Glomerular visceral epithelial cell (primary cell): ENCODE measurements around the gene IPO7.

Experiments used
- DNase-seq: peaks from one replicate; pipeline ENCODE4 v3.0.0-alpha.2; 2016; ENCODE audit errors: extremely low spot score

Gene IPO7

DNA sequence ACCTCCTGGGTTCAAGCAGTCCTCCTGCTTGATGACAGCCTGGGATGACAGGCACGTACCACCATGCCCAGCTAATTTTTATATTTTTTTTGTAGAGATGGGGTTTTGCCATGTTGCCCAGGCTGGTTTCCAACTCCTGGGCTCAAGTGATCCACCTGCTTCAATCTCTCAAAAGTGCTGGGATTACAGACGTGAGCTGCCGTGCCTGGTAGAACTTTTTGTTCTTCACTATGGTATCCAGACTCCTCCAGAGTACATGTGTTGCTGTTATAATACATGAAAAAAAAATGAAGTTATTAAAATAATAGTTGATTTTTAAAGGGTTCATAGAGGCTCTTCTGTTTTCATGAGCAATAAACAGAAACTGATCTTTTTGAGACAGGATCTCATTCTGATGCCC, 105.9 kb downstream of the IPO7 start:
- no peak for DNase-seq

DNA sequence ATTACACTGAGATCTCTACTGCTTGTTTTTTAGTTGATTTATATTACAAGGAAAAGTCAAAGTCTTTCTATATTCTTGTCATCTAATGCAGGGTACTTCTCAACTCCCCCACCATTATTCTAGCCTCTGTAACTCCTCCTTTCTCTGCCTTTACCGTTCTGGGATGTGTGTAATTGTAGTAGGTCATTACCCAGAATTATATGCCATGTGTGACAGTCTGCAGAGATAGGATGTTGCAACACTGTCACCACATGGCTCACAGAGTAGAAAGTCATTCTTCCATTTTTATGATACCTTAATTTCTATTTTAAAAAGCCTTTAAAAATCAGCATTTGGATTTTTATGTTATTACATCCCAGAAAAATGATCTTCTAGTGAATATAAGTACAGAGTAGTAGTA, 109.0 kb downstream of the IPO7 start:
- DNase-seq: no peak

DNA sequence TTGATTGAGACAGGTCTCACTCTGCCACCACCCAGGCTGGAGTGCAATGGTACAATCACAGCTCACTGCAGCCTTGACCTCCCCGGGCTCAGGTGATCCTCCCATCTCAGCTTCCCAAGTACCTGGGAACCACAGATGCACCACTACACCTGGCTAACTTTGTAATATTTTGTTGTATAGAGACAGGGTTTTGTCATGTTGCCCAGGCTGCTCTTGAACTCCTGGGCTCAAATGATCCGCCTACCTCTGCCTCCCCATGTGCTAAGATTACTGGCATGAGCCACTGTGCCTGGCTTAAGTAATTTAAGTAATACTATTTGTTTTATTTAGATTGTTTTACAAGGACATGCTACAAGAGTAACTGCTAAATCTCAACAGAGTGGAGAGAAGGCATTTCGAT, 109.9 kb downstream of the IPO7 start:
- no peak for DNase-seq

DNA sequence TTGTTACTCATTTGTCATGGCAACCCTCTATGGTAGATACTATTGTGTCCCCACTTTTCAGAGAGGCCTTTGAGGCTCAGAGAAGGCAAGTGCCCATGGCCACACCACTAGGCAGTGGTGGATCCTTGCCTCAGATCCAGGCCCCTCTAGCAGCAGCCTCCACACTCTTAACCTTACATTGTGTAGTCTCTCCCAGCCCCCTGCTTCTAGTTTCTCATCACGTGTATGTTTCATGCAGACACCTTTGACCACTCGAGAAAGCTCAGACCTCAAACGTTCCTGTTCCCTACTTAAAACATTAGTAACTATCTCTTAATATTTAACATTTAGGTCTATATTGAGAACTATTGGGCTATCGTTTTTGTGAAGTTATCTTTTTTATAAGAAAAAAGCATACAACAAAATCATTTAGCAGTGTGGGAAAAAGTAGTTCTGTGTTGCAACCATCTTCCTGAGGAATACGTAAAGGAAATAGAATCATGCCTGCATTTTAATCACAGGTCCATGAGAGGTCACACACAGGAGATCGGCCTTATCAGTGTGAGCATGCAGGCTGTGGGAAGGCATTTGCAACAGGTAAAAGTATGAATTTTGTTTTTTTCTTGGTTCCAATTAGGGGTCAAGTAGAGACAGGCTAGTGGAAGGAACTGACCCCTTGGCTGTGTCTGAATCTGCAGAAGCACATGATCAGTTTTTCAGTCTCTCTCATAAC, 111.5 kb downstream of the IPO7 start:
- DNase-seq: no peak
